Muscle of leg (tissue), 11 donors: Measurements from ENCODE around the gene LSM10. TPM values are rescaled to one million over a fixed set of nuclear protein-coding genes. Genes with fewer than 3 reads are reported as not detected.
A peak's percentile ranks its signal among the peaks of the same experiment; 100 is the strongest.

ENCODE experiments used
- DNase-seq: peaks from one replicate; pipeline ENCODE4 v3.0.0; 2013
- H3K27ac ChIP-seq: one replicate; pipeline ENCODE4 v1.5.1; 2013; ENCODE audit warnings: mild to moderate bottlenecking, low read length, control low read depth
- H3K27me3 ChIP-seq: one replicate; pipeline ENCODE4 v1.6.1; 2013; ENCODE audit warnings: low read length; ENCODE audit not compliant: control insufficient read depth, insufficient read depth
- H3K36me3 ChIP-seq: one replicate; pipeline ENCODE4 v1.6.1; 2013; ENCODE audit warnings: low read length; ENCODE audit not compliant: control insufficient read depth, insufficient read depth
- H3K4me1 ChIP-seq: one replicate; pipeline ENCODE4 v1.6.1; 2013; ENCODE audit warnings: low read length; ENCODE audit not compliant: control insufficient read depth, insufficient read depth
- H3K4me3 ChIP-seq: one replicate; pipeline ENCODE4 v1.5.1; 2013; ENCODE audit warnings: low read length, control low read depth
- H3K9me3 ChIP-seq: replicated peaks from 2 replicates; pipeline ENCODE4 v1.6.1; 2013; ENCODE audit warnings: low read depth, low read length; ENCODE audit not compliant: control insufficient read depth
- WGBS: methylation state at CpG from one replicate; pipeline ENCODE4 v1.1.5; 2013; ENCODE audit warnings: missing lambda C conversion rate; ENCODE audit not compliant: insufficient coverage; 5-methylcytosine and 5-hydroxymethylcytosine counted together
- polyA plus RNA-seq, 8 donors: library from polyadenylated mRNA; unstranded; fragments of 120-200 nt; gene quantifications; one replicate each; pipeline versions ENCODE4 v1.2.1 to v1.2.3, GENCODE V29; 2013; ENCODE audit warnings: inconsistent platforms in 1 of 8, low replicate concordance in 1 of 8; ENCODE audit not compliant: insufficient read length in 8 of 8, insufficient read depth in 1 of 8
- total RNA-seq: library from RNA; stranded (reverse); fragments of 120-200 nt; gene quantifications from one replicate; pipeline ENCODE4 v1.2.4, GENCODE V29; 2013

LSM10 gene
- total and polyA plus RNA-seq, 9 donors: 5.2 to 26.4 (median 24.5) TPM

DNA sequence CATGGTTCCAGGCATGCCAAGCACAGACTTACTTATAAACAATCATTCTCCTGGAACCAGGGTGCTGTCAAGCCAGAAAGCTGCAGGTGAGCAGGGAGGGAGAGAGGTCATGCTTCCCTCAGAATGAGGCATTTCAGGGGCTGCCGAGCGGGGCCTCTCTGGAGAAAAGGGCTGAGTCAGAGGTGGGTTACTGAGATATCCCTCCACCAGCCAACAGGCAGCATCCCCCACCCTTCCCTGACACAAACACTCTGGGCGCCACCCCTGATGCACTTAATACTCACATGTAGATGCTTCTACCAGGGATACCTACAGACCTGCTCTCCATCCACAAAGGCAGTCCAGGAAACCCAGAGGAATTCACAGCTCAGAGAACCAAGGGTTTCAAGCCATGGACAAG is 25.1 kb downstream of the LSM10 start:
- WGBS: 100% methylated on average over 1 of the region's 3 CpGs
- Histone ChIP-seq H3K27me3 (no peaks in the 10 kb centered on the region), H3K4me3 (no peak overlapping the region), H3K36me3 (peaks cover 7% of the 10 kb centered on the region), H3K9me3 (no peaks in the 10 kb centered on the region), H3K4me1 (peaks cover 45% of the 10 kb centered on the region), H3K27ac (peak overlapping the region; percentile 94)
- no peak for DNase-seq

DNA sequence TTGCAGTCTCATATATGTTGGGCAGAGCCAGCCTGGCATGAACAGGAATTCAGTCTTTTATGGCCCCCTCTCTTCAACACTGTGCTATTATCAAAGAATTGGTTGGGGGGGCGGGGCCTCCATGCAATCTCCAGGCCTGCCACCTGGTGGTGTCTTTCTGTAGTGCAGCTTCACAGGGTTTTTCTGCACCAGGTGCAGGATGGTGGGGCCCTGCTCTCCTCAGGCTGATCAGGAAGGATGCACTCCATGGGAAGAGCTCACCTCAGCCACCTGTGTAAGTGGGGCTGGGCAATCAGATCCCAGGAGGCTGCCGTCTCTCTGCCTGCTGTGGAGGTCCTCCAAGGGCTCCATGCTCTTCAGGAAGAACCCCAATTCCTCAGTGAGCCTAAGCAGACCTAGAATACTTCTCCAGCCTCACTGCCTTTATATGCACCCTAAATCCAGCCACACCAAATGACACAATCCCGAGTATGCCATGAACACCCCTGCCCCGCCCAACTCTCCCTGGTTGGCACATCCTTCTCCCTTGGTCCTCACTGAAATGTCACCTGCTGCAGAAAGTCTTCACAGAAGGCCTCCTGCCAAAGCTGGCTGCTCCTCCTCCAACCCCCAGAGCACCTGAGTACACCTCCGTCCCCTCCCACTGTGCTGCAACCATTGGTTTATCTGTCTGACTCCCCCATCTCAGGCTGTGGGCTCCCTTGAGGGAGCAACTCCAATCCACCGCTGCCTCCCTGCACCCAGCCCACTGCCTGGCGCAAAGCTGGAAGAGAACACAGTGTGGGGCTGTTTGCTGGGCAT is 28.4 kb downstream of the LSM10 start:
- WGBS: 78% methylated on average over 6 of the region's 7 CpGs
- no peaks in the 10 kb centered on the region for H3K9me3 ChIP-seq
- no peak overlapping the region for H3K4me3 ChIP-seq
- no peaks in the 10 kb centered on the region for H3K27me3 ChIP-seq
- H3K36me3 ChIP-seq: peaks cover 12% of the 10 kb centered on the region
- no peak overlapping the region for H3K27ac ChIP-seq
- peak; percentile 80 for DNase-seq
- peaks cover 47% of the 10 kb centered on the region for H3K4me1 ChIP-seq

DNA sequence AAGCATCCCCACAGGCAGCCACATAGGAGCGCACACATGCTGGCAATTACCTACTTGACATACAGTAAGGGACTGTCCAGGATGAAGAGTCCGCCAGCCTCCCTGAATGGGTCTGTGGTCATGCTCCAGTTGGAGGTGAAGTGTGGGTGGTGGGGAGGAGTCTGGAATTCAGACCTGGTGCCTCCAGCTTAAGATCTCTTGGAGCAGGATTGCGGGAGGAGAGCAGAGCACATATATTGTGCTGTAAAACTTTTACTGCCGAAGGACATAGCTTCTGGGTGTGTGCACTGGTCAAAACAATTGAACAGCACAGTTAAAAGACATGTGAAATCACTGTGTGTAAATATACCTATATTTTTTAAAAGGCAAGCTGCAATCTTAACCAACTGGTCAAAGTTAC is 29.9 kb downstream of the LSM10 start:
- no CpG with 5 or more reads among the region's 4 CpGs for WGBS
- DNase-seq: no peak
- no peak overlapping the region for H3K27ac ChIP-seq

DNA sequence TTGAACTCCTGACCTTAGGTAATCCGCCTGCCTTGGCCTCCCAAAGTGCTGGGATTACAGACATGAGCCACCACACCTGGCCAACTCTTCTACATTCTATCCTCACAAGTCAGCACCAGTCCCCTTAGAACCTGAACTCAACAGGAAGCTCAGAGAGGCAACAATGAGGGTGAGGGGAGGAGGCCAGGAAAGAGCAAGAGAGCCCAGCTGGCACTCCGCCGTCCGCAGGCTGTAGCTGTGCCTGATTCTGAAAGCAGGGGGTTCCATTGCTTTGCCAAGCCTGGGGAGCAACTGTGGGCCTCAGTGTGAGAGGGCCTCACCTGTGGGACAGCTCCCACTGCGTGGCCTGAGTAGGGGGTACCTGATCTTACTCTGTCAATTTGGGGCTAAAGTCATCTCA is 30.6 kb downstream of the LSM10 start:
- no peaks in the 10 kb centered on the region for H3K9me3 ChIP-seq
- no peak overlapping the region for H3K27ac ChIP-seq
- peaks cover 27% of the 10 kb centered on the region for H3K4me1 ChIP-seq
- H3K36me3 ChIP-seq: peaks cover 22% of the 10 kb centered on the region
- no peak for DNase-seq
- 84% methylated on average over 3 of the region's 5 CpGs for WGBS
- no peak overlapping the region for H3K4me3 ChIP-seq
- no peaks in the 10 kb centered on the region for H3K27me3 ChIP-seq

More for the DNA sequence above, 29.9 kb downstream of the LSM10 start:
- peaks cover 32% of the 10 kb centered on the region for H3K4me1 ChIP-seq
- no peaks in the 10 kb centered on the region for H3K27me3 ChIP-seq
- no peak overlapping the region for H3K4me3 ChIP-seq
- H3K36me3 ChIP-seq: peaks cover 15% of the 10 kb centered on the region
- H3K9me3 ChIP-seq: no peaks in the 10 kb centered on the region

DNA sequence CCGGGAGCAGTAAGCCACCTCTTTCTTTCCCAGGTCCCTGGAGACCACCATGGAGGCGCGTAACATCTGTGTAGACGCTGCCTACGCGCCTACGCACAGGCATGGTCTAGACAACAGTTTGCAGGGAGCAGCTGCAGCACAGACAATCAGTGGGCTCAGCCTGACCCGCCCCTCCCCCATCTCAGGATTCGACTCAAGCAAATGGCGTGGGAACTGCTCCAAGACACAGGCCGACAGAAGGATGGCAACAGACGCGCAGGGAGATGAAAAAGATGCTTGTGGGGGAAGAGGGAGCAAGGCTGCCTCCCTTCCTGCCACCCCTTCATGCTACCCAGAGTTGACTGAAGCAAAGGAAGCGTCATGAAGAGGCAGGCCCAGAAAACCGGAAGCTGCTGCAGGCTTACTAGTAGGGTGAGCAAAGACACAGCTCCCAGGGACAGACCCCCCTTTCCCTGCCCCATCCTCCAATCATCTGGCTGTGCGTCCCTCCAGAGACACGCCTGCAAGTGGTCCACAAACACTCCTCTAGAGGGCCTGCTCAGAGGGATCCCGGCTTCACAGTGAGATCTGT is 31.5 kb downstream of the LSM10 start:
- DNase-seq: peak; percentile 83
- 14% methylated on average over 15 of the region's 18 CpGs for WGBS
- Histone ChIP-seq H3K36me3 (peaks cover 29% of the 10 kb centered on the region), H3K27ac (peak overlapping the region; percentile 76), H3K4me3 (no peak overlapping the region), H3K9me3 (no peaks in the 10 kb centered on the region), H3K4me1 (peaks cover 27% of the 10 kb centered on the region), H3K27me3 (no peaks in the 10 kb centered on the region)

DNA sequence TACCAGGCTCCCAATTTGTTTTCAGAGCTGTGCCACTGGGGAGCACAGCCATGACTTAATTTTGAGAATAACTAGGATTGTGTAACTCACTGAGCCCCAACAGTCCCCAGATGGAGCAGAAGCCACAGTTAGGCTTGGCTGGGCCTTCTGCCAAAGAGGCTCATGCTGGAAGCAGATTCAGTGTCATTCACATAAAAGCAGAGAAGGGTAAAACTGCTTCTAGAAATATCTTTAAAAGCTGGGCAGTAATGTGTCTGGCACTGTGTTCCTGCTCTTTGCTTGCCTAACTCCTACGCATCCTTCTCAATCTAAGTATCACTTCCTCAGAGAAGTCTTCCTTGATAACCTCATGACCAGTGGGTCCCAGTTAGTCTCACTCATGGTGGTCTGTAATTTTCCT is 32.3 kb downstream of the LSM10 start:
- peaks cover 35% of the 10 kb centered on the region for H3K36me3 ChIP-seq
- no peaks in the 10 kb centered on the region for H3K9me3 ChIP-seq
- peaks cover 27% of the 10 kb centered on the region for H3K4me1 ChIP-seq
- peak overlapping the region; percentile 76 for H3K27ac ChIP-seq
- peak; percentile 62 for DNase-seq
- H3K4me3 ChIP-seq: no peak overlapping the region
- H3K27me3 ChIP-seq: no peaks in the 10 kb centered on the region
- WGBS: no CpG with 5 or more reads among the region's 1 CpG

DNA sequence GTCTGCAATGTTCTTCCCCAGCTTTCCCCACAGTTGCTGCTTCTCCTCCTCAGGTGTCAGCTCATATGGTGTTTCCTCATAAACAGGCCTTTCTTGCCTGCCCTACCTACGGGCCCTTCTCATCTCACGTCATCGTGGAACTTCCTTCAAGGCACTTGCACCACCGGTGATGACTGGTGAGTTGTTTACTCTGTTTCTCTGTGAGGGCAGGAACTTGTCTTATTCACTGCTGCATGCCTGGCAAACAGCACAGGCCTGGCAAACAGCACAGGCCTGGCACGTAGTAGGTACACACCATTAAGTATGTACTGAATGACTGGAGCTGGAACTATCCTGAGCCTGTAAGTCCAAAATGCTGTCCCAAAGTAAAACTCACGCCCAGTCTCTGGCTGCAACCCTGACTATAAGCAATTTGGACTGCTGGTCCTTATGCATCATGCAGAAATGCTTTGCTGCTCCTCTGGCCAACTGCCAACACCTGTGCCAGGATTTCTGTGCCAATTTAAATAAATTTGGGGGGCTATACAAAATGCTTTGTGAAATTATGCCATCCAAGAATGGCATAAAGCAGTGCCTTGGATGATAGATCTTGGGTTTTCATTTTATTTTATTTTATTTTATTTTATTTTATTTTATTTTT is 37.7 kb downstream of the LSM10 start:
- peaks cover 67% of the 10 kb centered on the region for H3K36me3 ChIP-seq
- no peak for DNase-seq

DNA sequence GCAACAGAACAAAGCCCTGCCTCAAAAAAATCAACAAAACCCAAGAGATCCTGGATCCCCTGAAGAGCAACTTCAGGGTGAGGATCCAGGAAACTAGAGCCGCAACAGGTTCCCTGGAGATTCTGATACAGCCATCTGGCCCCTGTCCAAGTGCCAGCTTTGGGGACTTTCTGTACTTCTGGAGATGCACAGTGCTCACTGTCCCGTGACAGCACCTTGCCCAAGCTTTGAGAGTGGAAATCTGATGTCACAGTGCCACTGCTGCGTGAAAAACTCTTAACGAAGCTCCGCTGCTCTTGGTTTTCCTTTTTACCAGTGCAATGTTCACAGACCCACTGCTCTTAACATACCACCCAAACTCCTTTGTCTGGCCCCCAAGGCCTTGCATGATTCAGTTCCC is 38.3 kb downstream of the LSM10 start:
- no peak for DNase-seq
- H3K36me3 ChIP-seq: peaks cover 74% of the 10 kb centered on the region
- no peaks in the 10 kb centered on the region for H3K9me3 ChIP-seq
- H3K4me1 ChIP-seq: peaks cover 8% of the 10 kb centered on the region
- 92% methylated on average over 5 of the region's 5 CpGs for WGBS
- no peak overlapping the region for H3K4me3 ChIP-seq
- H3K27ac ChIP-seq: no peak overlapping the region
- no peaks in the 10 kb centered on the region for H3K27me3 ChIP-seq

More for the DNA sequence above, 37.7 kb downstream of the LSM10 start:
- H3K9me3 ChIP-seq: no peaks in the 10 kb centered on the region
- H3K4me3 ChIP-seq: no peak overlapping the region
- H3K4me1 ChIP-seq: peaks cover 9% of the 10 kb centered on the region
- H3K27ac ChIP-seq: no peak overlapping the region
- WGBS: 65% methylated on average over 2 of the region's 6 CpGs
- no peaks in the 10 kb centered on the region for H3K27me3 ChIP-seq

DNA sequence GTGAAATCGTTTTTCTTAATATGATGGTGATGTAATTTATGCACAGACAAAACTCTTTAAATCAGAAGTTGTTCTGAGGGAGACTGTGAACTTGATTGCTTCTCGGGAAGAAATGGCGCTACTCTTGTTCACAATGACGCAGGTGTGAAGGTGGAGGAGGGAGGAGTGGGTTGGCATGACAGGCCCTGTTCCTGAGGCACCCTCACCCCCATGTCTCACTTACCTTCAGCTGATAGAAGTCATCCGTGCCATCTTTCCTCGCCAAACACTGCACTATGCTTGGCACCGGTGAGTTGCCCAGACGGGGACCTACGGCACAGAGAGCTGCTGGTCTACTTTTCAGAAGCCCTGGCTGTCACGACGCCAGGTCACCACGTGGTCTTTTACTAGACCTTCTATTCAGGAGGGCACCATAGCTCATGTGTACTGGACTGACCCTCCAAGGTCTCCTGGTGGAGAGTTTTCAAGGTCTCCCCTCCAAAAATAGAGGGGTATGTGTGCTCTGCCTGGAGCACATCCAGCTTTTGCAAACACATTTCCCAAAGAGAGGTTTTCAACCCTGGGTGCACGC is 39.1 kb downstream of the LSM10 start:
- 81% methylated on average over 8 of the region's 13 CpGs for WGBS
- Histone ChIP-seq H3K36me3 (peaks cover 82% of the 10 kb centered on the region), H3K4me3 (no peak overlapping the region), H3K27me3 (no peaks in the 10 kb centered on the region), H3K9me3 (no peaks in the 10 kb centered on the region), H3K4me1 (peaks cover 8% of the 10 kb centered on the region), H3K27ac (no peak overlapping the region)
- no peak for DNase-seq

DNA sequence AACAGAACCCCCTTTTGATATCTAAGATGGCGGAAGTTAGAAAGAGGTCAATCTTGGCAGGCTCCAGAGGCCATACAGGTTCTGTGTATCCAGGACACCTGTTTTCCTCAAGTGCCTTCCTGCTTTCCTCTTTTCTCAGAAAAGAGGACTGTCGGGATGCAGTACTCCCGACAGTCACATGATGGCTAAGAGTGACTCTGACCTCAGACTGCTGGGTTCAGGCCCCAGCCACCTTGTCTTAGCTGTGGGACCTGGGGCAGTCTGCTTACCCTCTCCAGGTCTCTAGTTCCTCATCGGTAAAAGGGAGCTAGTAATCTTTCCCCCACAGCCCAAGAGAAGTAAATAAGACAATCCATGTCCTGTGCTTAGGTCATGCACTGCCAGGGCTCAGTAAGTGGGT is 41.9 kb downstream of the LSM10 start:
- Histone ChIP-seq H3K27me3 (no peaks in the 10 kb centered on the region), H3K4me3 (no peak overlapping the region), H3K9me3 (no peaks in the 10 kb centered on the region), H3K27ac (no peak overlapping the region), H3K36me3 (peaks cover 73% of the 10 kb centered on the region), H3K4me1 (peaks cover 29% of the 10 kb centered on the region)
- WGBS: 82% methylated on average over 4 of the region's 4 CpGs
- no peak for DNase-seq
